Measurements from ENCODE around the gene TTC39C. TPM values are rescaled to one million over a fixed set of nuclear protein-coding genes. Genes with fewer than 3 reads are reported as not detected.

The TTC39C gene
- total RNA-seq, 1 donor from 2014 or later = 30.1 TPM

DNA sequence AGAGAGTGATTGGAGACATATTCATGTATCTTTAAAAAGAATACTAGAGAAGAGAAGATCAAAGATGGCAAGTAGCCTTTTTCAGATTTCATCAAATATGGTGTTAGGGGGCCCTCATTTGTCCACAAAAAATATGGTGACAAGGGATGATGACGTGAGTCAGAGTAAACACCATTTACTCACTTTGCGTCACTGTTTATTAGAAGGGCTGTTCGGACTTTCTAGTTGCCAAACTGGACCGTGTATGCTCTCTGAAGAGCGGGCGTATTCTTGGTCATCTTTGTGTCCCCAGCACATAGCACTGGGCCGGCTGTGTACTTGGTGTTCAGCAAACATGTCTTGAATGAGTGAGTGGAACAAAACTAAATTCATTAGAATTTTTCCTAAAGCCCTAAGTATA lies 37.5 kb downstream of the TTC39C start:
- TF ChIP-seq, protein P1, sequence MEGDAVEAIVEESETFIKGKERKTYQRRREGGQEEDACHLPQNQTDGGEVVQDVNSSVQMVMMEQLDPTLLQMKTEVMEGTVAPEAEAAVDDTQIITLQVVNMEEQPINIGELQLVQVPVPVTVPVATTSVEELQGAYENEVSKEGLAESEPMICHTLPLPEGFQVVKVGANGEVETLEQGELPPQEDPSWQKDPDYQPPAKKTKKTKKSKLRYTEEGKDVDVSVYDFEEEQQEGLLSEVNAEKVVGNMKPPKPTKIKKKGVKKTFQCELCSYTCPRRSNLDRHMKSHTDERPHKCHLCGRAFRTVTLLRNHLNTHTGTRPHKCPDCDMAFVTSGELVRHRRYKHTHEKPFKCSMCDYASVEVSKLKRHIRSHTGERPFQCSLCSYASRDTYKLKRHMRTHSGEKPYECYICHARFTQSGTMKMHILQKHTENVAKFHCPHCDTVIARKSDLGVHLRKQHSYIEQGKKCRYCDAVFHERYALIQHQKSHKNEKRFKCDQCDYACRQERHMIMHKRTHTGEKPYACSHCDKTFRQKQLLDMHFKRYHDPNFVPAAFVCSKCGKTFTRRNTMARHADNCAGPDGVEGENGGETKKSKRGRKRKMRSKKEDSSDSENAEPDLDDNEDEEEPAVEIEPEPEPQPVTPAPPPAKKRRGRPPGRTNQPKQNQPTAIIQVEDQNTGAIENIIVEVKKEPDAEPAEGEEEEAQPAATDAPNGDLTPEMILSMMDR (IDR thresholded peaks at IDR 0.05; ENCODE audit: unreplicated experiment) = no peak
- Mint-ChIP-seq H3K4me3 (ENCODE audit: low read depth) (no peak overlapping the region), H3K27ac (peak overlapping the region; percentile 89), H3K27me3 (no peaks in the 10 kb centered on the region), H3K9me3 (ENCODE audit: low read depth) (no peaks in the 10 kb centered on the region), H3K36me3 (ENCODE audit: insufficient read depth) (peaks cover 1% of the 10 kb centered on the region), H3K4me1 (ENCODE audit: low read depth) (peaks cover 40% of the 10 kb centered on the region)
- DNase-seq (ENCODE audit: low spot score, unreplicated experiment) = no peak

DNA sequence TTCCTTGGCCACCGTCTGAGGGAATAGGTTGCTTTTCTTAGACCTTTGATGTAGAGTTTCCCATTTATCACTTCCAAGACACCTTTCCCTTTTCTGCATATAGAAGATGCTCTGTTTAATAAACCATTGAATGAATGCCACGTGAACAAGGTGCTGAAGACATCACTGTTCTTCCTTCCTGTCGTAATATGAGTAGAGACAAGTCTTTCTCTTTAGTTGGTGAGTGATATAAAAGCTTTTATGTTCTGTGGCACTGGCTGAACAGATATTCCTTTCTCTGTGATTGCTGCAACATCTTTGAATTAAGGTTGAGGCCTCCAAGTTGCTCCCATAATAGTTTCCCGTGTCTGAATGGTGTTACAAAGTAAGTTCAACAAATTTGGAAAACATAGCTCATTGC lies 38.7 kb downstream of the TTC39C start:
- no peak overlapping the region for H3K27ac Mint-ChIP-seq
- H3K4me3 Mint-ChIP-seq (ENCODE audit: low read depth) = no peak overlapping the region
- peaks cover 1% of the 10 kb centered on the region for H3K36me3 Mint-ChIP-seq (ENCODE audit: insufficient read depth)
- no peaks in the 10 kb centered on the region for H3K27me3 Mint-ChIP-seq
- DNase-seq (ENCODE audit: low spot score, unreplicated experiment) = no peak
- H3K4me1 Mint-ChIP-seq (ENCODE audit: low read depth) = peaks cover 40% of the 10 kb centered on the region
- TF ChIP-seq, protein P1 (IDR thresholded peaks at IDR 0.05; ENCODE audit: unreplicated experiment) = no peak
- peaks cover 4% of the 10 kb centered on the region for H3K9me3 Mint-ChIP-seq (ENCODE audit: low read depth)

DNA sequence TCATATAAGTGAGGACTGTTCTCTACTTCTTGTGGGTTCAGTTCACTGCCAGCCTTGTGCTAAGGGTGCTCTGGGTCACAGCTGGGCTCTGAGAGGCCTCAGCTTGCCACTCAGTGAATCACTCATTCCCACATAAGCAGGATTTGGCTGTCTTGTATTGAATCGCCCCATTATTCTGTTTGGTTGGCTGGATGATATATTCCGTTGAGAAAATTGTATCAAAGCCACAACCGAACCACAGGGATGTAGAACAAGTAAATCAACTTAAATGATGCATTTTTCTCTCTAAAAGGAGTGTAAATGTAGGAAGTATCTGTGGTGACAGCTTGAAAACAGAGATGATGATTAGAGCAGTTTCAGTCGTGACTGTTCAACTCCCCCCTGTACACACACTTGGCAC lies 39.6 kb downstream of the TTC39C start:
- H3K4me1 Mint-ChIP-seq (ENCODE audit: low read depth) = peaks cover 39% of the 10 kb centered on the region
- H3K4me3 Mint-ChIP-seq (ENCODE audit: low read depth) = no peak overlapping the region

DNA sequence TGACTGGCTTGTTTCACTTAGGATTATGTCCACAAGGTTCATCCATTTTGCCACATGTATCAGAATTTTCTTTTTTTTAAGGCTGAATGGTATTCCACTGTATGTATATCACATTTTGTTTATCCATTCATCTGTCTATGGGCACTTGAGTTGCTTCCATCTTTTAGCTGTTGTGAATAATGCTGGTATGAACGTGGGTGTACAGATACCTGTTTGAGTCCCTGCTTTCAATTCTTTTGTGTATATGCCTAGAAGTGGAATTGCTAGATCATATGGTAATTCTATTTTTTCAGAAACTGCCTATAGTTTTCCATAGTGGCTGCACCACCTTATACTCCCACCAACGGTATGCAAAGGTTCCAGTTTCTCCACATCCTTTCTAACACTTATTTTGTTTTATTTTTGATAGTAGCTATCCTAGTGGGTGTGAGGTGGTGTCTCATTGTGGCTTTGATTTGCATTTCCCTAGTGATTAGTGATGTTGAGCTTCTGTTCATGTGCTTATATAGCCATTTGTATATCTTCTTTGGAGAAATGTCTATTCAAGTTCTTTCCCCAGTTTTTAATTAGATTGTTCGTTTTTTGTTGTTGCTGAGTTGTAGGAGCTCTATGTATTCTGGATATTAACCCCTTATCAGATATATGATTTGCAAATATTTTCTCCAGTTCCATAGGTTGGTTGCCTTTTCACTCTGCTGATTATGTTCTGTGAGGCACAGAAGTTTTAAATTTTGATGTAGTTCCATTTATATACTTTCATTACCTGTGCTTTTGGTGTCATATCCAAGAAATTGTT lies 40.7 kb downstream of the TTC39C start:
- no peak for DNase-seq (ENCODE audit: low spot score, unreplicated experiment)
- TF ChIP-seq, protein P1 (IDR thresholded peaks at IDR 0.05; ENCODE audit: unreplicated experiment) = no peak
- Mint-ChIP-seq H3K4me1 (ENCODE audit: low read depth) (peaks cover 34% of the 10 kb centered on the region), H3K9me3 (ENCODE audit: low read depth) (peaks cover 7% of the 10 kb centered on the region), H3K27me3 (no peaks in the 10 kb centered on the region), H3K4me3 (ENCODE audit: low read depth) (no peak overlapping the region), H3K36me3 (ENCODE audit: insufficient read depth) (peaks cover 1% of the 10 kb centered on the region), H3K27ac (no peak overlapping the region)

More for the DNA sequence above, 39.6 kb downstream of the TTC39C start:
- H3K36me3 Mint-ChIP-seq (ENCODE audit: insufficient read depth) = peaks cover 1% of the 10 kb centered on the region
- no peak overlapping the region for H3K27ac Mint-ChIP-seq
- no peaks in the 10 kb centered on the region for H3K27me3 Mint-ChIP-seq
- DNase-seq (ENCODE audit: low spot score, unreplicated experiment) = no peak
- peaks cover 4% of the 10 kb centered on the region for H3K9me3 Mint-ChIP-seq (ENCODE audit: low read depth)
- TF ChIP-seq, protein P1 (IDR thresholded peaks at IDR 0.05; ENCODE audit: unreplicated experiment) = no peak

DNA sequence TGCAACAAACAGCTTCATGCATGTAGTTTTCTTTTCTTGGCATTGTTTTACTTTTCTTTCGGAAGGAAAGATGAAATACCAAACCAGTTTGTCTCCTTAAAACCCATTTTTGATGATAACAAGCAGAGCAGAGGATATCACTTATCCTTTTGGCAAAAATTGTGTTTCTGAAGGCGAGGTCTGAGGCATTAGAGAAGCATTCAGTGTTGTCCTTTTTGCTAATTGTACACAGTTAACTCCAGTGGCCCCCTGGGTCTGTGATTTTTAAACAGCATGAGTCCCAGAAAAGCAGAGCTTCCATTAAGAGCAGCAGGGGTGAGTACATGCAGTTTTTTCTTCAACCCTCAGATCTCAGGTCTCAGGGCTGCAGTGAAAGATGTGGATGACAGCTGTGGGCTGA lies 41.3 kb downstream of the TTC39C start:
- DNase-seq (ENCODE audit: low spot score, unreplicated experiment) = no peak
- Mint-ChIP-seq H3K27me3 (no peaks in the 10 kb centered on the region), H3K27ac (no peak overlapping the region), H3K4me3 (ENCODE audit: low read depth) (no peak overlapping the region), H3K36me3 (ENCODE audit: insufficient read depth) (peaks cover 1% of the 10 kb centered on the region), H3K9me3 (ENCODE audit: low read depth) (peaks cover 7% of the 10 kb centered on the region), H3K4me1 (ENCODE audit: low read depth) (peaks cover 32% of the 10 kb centered on the region)
- TF ChIP-seq, protein P1 (IDR thresholded peaks at IDR 0.05; ENCODE audit: unreplicated experiment) = no peak

Data from progenitor cell of endocrine pancreas (in vitro differentiated cells).